KMS-11 (cell line): Measurements from ENCODE around the gene POU4F3.

Experiments
- H2AFZ ChIP-seq: fragments of 200-600 bp; sonication (generic); 2 replicates; pipeline ENCODE4 v1.6.1; 2016; ENCODE audit warnings: antibody characterized with exemption, mixed run types, low read depth
- H3K27ac ChIP-seq: fragments of 200-600 bp; sonication (generic); 2 replicates; pipeline ENCODE4 v1.6.1; 2016; ENCODE audit warnings: mild to moderate bottlenecking, mixed run types
- H3K27me3 ChIP-seq: fragments of 200-600 bp; sonication (generic); 2 replicates; pipeline ENCODE4 v1.6.1; 2017; ENCODE audit warnings: mild to moderate bottlenecking, low read depth, mixed run types, moderate library complexity; ENCODE audit not compliant: insufficient read depth
- H3K36me3 ChIP-seq: fragments of 200-600 bp; sonication (generic); 2 replicates; pipeline ENCODE4 v1.6.1; 2017; ENCODE audit warnings: mild to moderate bottlenecking, mixed run types; ENCODE audit not compliant: insufficient read depth
- H3K4me1 ChIP-seq: fragments of 200-600 bp; sonication (generic); 2 replicates; pipeline ENCODE4 v1.6.1; 2016; ENCODE audit warnings: mild to moderate bottlenecking, low read depth, mixed run types; ENCODE audit not compliant: poor library complexity, severe bottlenecking
- H3K4me2 ChIP-seq: fragments of 200-600 bp; sonication (generic); 2 replicates; pipeline ENCODE4 v1.7.0; 2016; ENCODE audit warnings: mild to moderate bottlenecking, mixed run types
- H3K4me3 ChIP-seq: fragments of 200-600 bp; sonication (generic); IDR thresholded peaks from 2 replicates; pipeline ENCODE4 v1.6.1; 2017; ENCODE audit warnings: low read depth, low read length, mixed read lengths; ENCODE audit not compliant: insufficient read depth
- H3K79me2 ChIP-seq: fragments of 200-600 bp; sonication (generic); 2 replicates; pipeline ENCODE4 v1.6.1; 2016; ENCODE audit warnings: low read depth, mixed run types; ENCODE audit not compliant: insufficient read depth
- H3K9ac ChIP-seq: fragments of 200-600 bp; sonication (generic); 2 replicates; pipeline ENCODE4 v1.6.1; 2016; ENCODE audit warnings: mild to moderate bottlenecking, mixed run types
- H4K20me1 ChIP-seq: fragments of 200-600 bp; sonication (generic); 2 replicates; pipeline ENCODE4 v1.6.1; 2016; ENCODE audit warnings: mild to moderate bottlenecking, mixed run types; ENCODE audit not compliant: insufficient read depth
- TF ChIP-seq, protein P1 (sequence below): fragments of 200-600 bp; sonication (generic); conservative IDR thresholded peaks from 2 replicates; pipeline ENCODE4 v1.6.1; 2017; ENCODE audit warnings: low read depth, mild to moderate bottlenecking, antibody characterized with exemption, low read length, moderate library complexity, mixed read lengths

Gene POU4F3

DNA sequence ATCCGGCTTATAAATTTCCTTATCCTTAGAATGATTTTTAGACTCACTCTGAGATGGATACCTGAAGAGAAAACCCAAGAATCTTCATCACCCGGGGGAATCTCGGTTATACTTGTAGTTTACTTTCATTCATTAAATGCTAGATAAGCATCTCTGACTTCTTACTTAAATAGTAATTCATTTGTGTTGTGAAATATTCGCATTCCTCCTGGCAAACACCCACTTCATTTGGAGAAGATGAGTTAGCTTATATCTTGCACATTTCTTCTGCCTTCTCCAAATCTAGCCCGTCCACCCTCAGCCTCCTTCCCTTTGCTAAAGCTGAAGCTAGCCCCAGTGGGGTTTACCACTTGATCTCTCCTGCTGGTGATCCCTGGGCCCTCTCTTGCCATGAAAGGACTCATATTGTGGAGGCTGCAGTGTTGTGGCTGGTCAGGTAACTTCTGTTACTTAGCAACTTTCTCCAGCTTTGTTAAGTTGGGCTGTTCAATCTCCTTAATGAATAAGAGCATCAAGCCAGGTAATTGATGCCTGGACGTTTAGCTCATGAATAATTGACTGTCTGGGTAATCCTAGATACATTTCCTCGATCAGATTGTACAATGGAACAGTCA, 11.3 kb upstream of the POU4F3 start:
- no peak overlapping the region for H3K9ac ChIP-seq
- H2AFZ ChIP-seq, result no peak overlapping the region
- no peak overlapping the region for H3K4me3 ChIP-seq
- no peaks in the 10 kb centered on the region for H3K27me3 ChIP-seq
- no peaks in the 10 kb centered on the region for H3K36me3 ChIP-seq
- no peaks in the 10 kb centered on the region for H4K20me1 ChIP-seq
- TF ChIP-seq, protein P1, sequence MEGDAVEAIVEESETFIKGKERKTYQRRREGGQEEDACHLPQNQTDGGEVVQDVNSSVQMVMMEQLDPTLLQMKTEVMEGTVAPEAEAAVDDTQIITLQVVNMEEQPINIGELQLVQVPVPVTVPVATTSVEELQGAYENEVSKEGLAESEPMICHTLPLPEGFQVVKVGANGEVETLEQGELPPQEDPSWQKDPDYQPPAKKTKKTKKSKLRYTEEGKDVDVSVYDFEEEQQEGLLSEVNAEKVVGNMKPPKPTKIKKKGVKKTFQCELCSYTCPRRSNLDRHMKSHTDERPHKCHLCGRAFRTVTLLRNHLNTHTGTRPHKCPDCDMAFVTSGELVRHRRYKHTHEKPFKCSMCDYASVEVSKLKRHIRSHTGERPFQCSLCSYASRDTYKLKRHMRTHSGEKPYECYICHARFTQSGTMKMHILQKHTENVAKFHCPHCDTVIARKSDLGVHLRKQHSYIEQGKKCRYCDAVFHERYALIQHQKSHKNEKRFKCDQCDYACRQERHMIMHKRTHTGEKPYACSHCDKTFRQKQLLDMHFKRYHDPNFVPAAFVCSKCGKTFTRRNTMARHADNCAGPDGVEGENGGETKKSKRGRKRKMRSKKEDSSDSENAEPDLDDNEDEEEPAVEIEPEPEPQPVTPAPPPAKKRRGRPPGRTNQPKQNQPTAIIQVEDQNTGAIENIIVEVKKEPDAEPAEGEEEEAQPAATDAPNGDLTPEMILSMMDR, result no peak
- H3K27ac ChIP-seq, result no peak overlapping the region
- peaks cover 4% of the 10 kb centered on the region for H3K4me1 ChIP-seq
- no peaks in the 10 kb centered on the region for H3K79me2 ChIP-seq
- H3K4me2 ChIP-seq, result no peak overlapping the region

DNA sequence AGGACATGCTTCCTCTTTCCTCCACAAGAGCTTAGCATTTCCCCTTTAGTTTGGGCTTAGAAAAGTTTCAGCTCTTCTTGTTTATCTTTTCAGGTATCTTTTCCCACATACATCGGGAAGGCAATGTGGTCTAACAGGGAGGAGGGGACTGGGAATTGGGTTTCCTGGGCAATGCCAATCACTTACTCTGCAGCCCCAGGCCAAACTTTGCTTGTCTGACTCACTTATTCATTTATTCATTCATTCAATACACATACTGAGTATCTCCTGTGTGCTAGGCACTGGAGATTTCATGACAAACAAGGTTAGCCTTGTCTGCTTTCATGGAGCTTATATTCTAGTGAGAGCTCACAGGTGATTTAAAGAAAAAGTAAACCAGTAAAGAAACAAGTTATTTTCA, 10.7 kb upstream of the POU4F3 start:
- H3K36me3 ChIP-seq, result no peaks in the 10 kb centered on the region
- no peaks in the 10 kb centered on the region for H3K27me3 ChIP-seq
- H3K9ac ChIP-seq, result no peak overlapping the region
- no peak overlapping the region for H3K4me2 ChIP-seq
- H3K79me2 ChIP-seq, result no peaks in the 10 kb centered on the region
- no peak overlapping the region for H2AFZ ChIP-seq
- no peaks in the 10 kb centered on the region for H4K20me1 ChIP-seq
- TF ChIP-seq, protein P1, result no peak
- no peak overlapping the region for H3K4me3 ChIP-seq
- H3K4me1 ChIP-seq, result no peaks in the 10 kb centered on the region
- H3K27ac ChIP-seq, result no peak overlapping the region

DNA sequence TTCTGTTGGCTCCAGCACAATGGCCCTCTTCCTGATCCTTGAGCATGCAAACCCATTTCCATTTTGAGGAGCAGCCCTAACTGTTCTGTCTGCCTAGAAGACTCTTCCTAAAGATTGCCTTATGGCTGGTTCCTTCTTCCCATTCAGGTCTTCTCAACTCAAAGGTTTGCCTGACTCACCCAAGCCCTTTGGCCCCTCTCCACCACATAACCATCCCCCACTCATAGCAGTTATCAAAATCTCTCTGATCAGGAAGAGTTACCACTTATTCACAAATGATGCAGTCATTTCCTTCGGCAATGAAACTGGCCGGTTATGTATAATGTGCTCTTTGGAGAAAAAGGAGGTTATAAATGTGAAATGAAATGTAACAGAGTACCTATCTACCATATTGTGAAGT, 8.9 kb upstream of the POU4F3 start:
- no peak overlapping the region for H3K4me2 ChIP-seq
- no peaks in the 10 kb centered on the region for H3K36me3 ChIP-seq
- H2AFZ ChIP-seq, result no peak overlapping the region
- no peak overlapping the region for H3K27ac ChIP-seq
- H4K20me1 ChIP-seq, result no peaks in the 10 kb centered on the region
- no peak overlapping the region for H3K9ac ChIP-seq
- no peak overlapping the region for H3K4me3 ChIP-seq
- no peaks in the 10 kb centered on the region for H3K79me2 ChIP-seq
- H3K27me3 ChIP-seq, result no peaks in the 10 kb centered on the region
- no peaks in the 10 kb centered on the region for H3K4me1 ChIP-seq
- TF ChIP-seq, protein P1, result no peak

DNA sequence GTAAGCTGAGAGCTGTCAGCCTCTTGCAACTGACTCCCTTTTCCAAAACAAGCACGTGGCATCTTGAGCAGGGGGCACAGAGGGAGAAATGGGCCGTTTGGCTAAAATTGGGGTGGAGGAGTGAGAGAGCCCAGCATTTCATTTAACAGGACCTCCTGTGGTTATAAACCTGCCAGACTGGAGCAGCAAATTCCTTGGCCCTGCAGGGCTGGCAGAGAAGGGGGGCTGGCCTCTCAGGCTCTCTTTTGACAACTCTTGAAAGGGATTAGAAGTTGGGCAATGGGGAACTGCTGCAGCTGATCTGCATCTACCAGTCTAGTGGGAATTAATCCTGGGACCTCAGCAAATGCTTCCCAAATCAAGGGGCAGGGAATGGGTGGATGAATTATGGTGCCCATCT, 7.2 kb upstream of the POU4F3 start:
- no peak overlapping the region for H3K4me3 ChIP-seq
- H3K36me3 ChIP-seq, result no peaks in the 10 kb centered on the region
- TF ChIP-seq, protein P1, result no peak
- H3K79me2 ChIP-seq, result no peaks in the 10 kb centered on the region
- no peak overlapping the region for H3K27ac ChIP-seq
- no peaks in the 10 kb centered on the region for H4K20me1 ChIP-seq
- H3K4me1 ChIP-seq, result no peaks in the 10 kb centered on the region
- no peak overlapping the region for H2AFZ ChIP-seq
- no peak overlapping the region for H3K9ac ChIP-seq
- no peaks in the 10 kb centered on the region for H3K27me3 ChIP-seq
- no peak overlapping the region for H3K4me2 ChIP-seq
